Neuronal stem cell (in vitro differentiated cells): ENCODE results near the gene NEMP2.
"Not testable (repeated sequence)": the region's sequence is repeated elsewhere in the genome, so short reads cannot be mapped to it uniquely, and the experiment has no call there.

Source experiments
- DNase-seq: peaks from one replicate; pipeline ENCODE4 v3.0.0-alpha.2; 2013; ENCODE audit warnings: low spot score
- H2AFZ ChIP-seq: one replicate; pipeline ENCODE4 v1.6.1; 2013; ENCODE audit warnings: mild to moderate bottlenecking, low read length, inconsistent platforms
- H2AK5ac ChIP-seq: 2 replicates; pipeline ENCODE4 v1.6.1; 2013; ENCODE audit warnings: low read depth, mild to moderate bottlenecking, inconsistent platforms, low read length, moderate library complexity, mixed read lengths
- H2BK120ac ChIP-seq: 2 replicates; pipeline ENCODE4 v1.6.1; 2013; ENCODE audit warnings: low read depth, mild to moderate bottlenecking, inconsistent platforms, low read length, moderate library complexity, mixed read lengths
- H2BK12ac ChIP-seq: one replicate; pipeline ENCODE4 v1.6.1; 2013; ENCODE audit warnings: low read length, inconsistent platforms
- H2BK15ac ChIP-seq: 2 replicates; pipeline ENCODE4 v1.6.1; 2013; ENCODE audit warnings: mild to moderate bottlenecking, low read length, inconsistent platforms, mixed read lengths
- H2BK5ac ChIP-seq: one replicate; pipeline ENCODE4 v1.6.1; 2013; ENCODE audit warnings: inconsistent platforms, mild to moderate bottlenecking, low read length, moderate library complexity
- H3K14ac ChIP-seq: one replicate; pipeline ENCODE4 v1.6.1; 2013; ENCODE audit warnings: low read length, inconsistent platforms
- H3K18ac ChIP-seq: 2 replicates; pipeline ENCODE4 v1.6.1; 2013; ENCODE audit warnings: low read length, inconsistent platforms
- H3K23ac ChIP-seq: 2 replicates; pipeline ENCODE4 v1.6.1; 2013; ENCODE audit warnings: low read depth, mild to moderate bottlenecking, mixed read lengths, low read length, inconsistent platforms; ENCODE audit not compliant: poor library complexity
- H3K27ac ChIP-seq: replicated peaks from 3 replicates; pipeline ENCODE4 v1.5.1; 2013; ENCODE audit warnings: low read length, inconsistent platforms
- H3K27me3 ChIP-seq, 3 experiments: 2 replicates each; pipeline ENCODE4 v1.6.1; 2013; ENCODE audit warnings: low read length in 3 of 3, mild to moderate bottlenecking in 2 of 3, inconsistent platforms in 1 of 3, low read depth in 1 of 3, mixed read lengths in 1 of 3, moderate library complexity in 1 of 3; ENCODE audit not compliant: control insufficient read depth in 3 of 3, insufficient read depth in 3 of 3
- H3K36me3 ChIP-seq, 2 donors: replicated peaks in 1 of 2; 2 replicates each; pipeline ENCODE4 v1.6.1; 2013; ENCODE audit warnings: low read length in 2 of 2; ENCODE audit not compliant: control insufficient read depth in 2 of 2, insufficient read depth in 2 of 2
- H3K4ac ChIP-seq: 2 replicates; pipeline ENCODE4 v1.6.1; 2013; ENCODE audit warnings: inconsistent platforms, mild to moderate bottlenecking, low read length, moderate library complexity
- H3K4me1 ChIP-seq, 2 donors: 1 replicate in 1 of 2; 2 replicates in 1 of 2; pipeline ENCODE4 v1.6.1; 2013; ENCODE audit warnings: low read length in 2 of 2, low read depth in 1 of 2; ENCODE audit not compliant: control insufficient read depth in 2 of 2, insufficient read depth in 1 of 2
- H3K4me2 ChIP-seq: one replicate; pipeline ENCODE4 v1.6.1; 2013; ENCODE audit warnings: mild to moderate bottlenecking, low read length, inconsistent platforms; ENCODE audit not compliant: insufficient read depth, poor library complexity, severe bottlenecking
- H3K4me3 ChIP-seq, 2 donors: 2 replicates each; pipeline ENCODE4 v1.5.1; 2013; ENCODE audit warnings: low read length in 2 of 2, mild to moderate bottlenecking in 2 of 2, inconsistent platforms in 1 of 2, moderate library complexity in 1 of 2
- H3K79me1 ChIP-seq: one replicate; pipeline ENCODE4 v1.6.1; 2013; ENCODE audit warnings: low read depth, mild to moderate bottlenecking, inconsistent platforms, low read length, moderate library complexity
- H3K9ac ChIP-seq: one replicate; pipeline ENCODE4 v1.6.1; 2013; ENCODE audit warnings: mild to moderate bottlenecking, low read depth, low read length, inconsistent platforms; ENCODE audit not compliant: poor library complexity
- H3K9me3 ChIP-seq, 2 donors: replicated peaks in 1 of 2; 2 replicates each; pipeline versions ENCODE3 to v1.6.1; 2013; ENCODE audit warnings: low read length in 2 of 2, mild to moderate bottlenecking in 2 of 2, inconsistent platforms in 1 of 2, low read depth in 1 of 2, mixed read lengths in 1 of 2, moderate library complexity in 1 of 2; ENCODE audit not compliant: control insufficient read depth in 2 of 2, insufficient read depth in 1 of 2
- H4K8ac ChIP-seq: one replicate; pipeline ENCODE4 v1.6.1; 2013; ENCODE audit warnings: low read depth, mild to moderate bottlenecking, inconsistent platforms, low read length, moderate library complexity
- H4K91ac ChIP-seq: one replicate; pipeline ENCODE4 v1.6.1; 2013; ENCODE audit warnings: low read length, low read depth, mild to moderate bottlenecking, inconsistent platforms; ENCODE audit not compliant: poor library complexity
- WGBS, 2 donors: extraction: QIAGEN DNeasy Blood & Tissue Kit; methylation state at CpG; one replicate each; pipeline ENCODE4 v1.1.7; 2013; ENCODE audit warnings: missing lambda C conversion rate in 2 of 2, mixed read lengths in 1 of 2; ENCODE audit not compliant: insufficient read length in 2 of 2, insufficient replicate concordance in 1 of 2; ENCODE audit errors: extremely low coverage in 2 of 2; 5-methylcytosine and 5-hydroxymethylcytosine counted together

Gene NEMP2

GRCh38 chr2:190512539-190513095 lies 21.9 kb downstream of the NEMP2 start:
- no peak overlapping the region for H3K4me2 ChIP-seq
- H3K79me1 ChIP-seq, result peaks cover 3% of the 10 kb centered on the region
- H2BK12ac ChIP-seq, result no peak overlapping the region
- no peak overlapping the region for H2BK5ac ChIP-seq
- no peak overlapping the region for H3K4ac ChIP-seq
- no peak overlapping the region for H3K4me3 ChIP-seq
- no peaks in the 10 kb centered on the region for H3K9me3 ChIP-seq
- no peak overlapping the region for H2BK15ac ChIP-seq
- WGBS, 2 donors, result no CpG with 5 or more reads among the region's 5 CpGs
- H3K23ac ChIP-seq, result no peak overlapping the region
- H2AK5ac ChIP-seq, result no peak overlapping the region
- no peak overlapping the region for H2BK120ac ChIP-seq
- H3K27me3 ChIP-seq, result no peaks in the 10 kb centered on the region
- no peak for DNase-seq
- H3K14ac ChIP-seq, result no peak overlapping the region
- H4K8ac ChIP-seq, result no peak overlapping the region
- H3K27ac ChIP-seq, result no peak overlapping the region
- no peaks in the 10 kb centered on the region for H3K36me3 ChIP-seq
- H2AFZ ChIP-seq, result no peak overlapping the region
- H4K91ac ChIP-seq, result no peak overlapping the region
- H3K4me1 ChIP-seq, result no peaks in the 10 kb centered on the region
- no peak overlapping the region for H3K9ac ChIP-seq
- no peak overlapping the region for H3K18ac ChIP-seq

GRCh38 chr2:190511104-190511503 lies 23.4 kb downstream of the NEMP2 start:
- H2AFZ ChIP-seq, result no peak overlapping the region
- no peak overlapping the region for H2BK120ac ChIP-seq
- no peak overlapping the region for H4K91ac ChIP-seq
- H4K8ac ChIP-seq, result no peak overlapping the region
- no peak overlapping the region for H2BK5ac ChIP-seq
- H3K23ac ChIP-seq, result no peak overlapping the region
- no peak overlapping the region for H2BK12ac ChIP-seq
- no peak overlapping the region for H3K9ac ChIP-seq
- peaks cover 3% of the 10 kb centered on the region for H3K79me1 ChIP-seq
- no peak overlapping the region for H3K14ac ChIP-seq
- H3K27me3 ChIP-seq, result no peaks in the 10 kb centered on the region
- H3K4me3 ChIP-seq, result no peak overlapping the region
- H3K4ac ChIP-seq, result no peak overlapping the region
- H3K36me3 ChIP-seq, result no peaks in the 10 kb centered on the region
- H3K4me2 ChIP-seq, result no peak overlapping the region
- no peaks in the 10 kb centered on the region for H3K9me3 ChIP-seq
- DNase-seq, result no peak
- no peak overlapping the region for H2BK15ac ChIP-seq
- H3K27ac ChIP-seq, result no peak overlapping the region
- WGBS, 2 donors, result no CpG with 5 or more reads among the region's 2 CpGs
- no peak overlapping the region for H3K18ac ChIP-seq
- H2AK5ac ChIP-seq, result no peak overlapping the region
- H3K4me1 ChIP-seq, result no peaks in the 10 kb centered on the region

GRCh38 chr2:190509895-190510294 lies 24.6 kb downstream of the NEMP2 start:
- not testable (repeated sequence) for H3K4ac ChIP-seq, H3K27me3 ChIP-seq, H4K91ac ChIP-seq, DNase-seq, H3K9me3 ChIP-seq, H3K18ac ChIP-seq, H2BK5ac ChIP-seq, H3K79me1 ChIP-seq, H3K36me3 ChIP-seq, H2AFZ ChIP-seq, H3K23ac ChIP-seq, H3K9ac ChIP-seq, H2BK12ac ChIP-seq, H2BK120ac ChIP-seq, H4K8ac ChIP-seq, H2AK5ac ChIP-seq, H3K27ac ChIP-seq, H3K14ac ChIP-seq, H3K4me1 ChIP-seq, H3K4me3 ChIP-seq, H3K4me2 ChIP-seq, H2BK15ac ChIP-seq
- WGBS, 2 donors, result no CpG with 5 or more reads among the region's 5 CpGs

- no peak overlapping the region for H3K14ac ChIP-seq
- H2BK120ac ChIP-seq, result no peak overlapping the region
- H3K27ac ChIP-seq, result no peak overlapping the region
- H4K8ac ChIP-seq, result no peak overlapping the region
- H3K36me3 ChIP-seq, result no peaks in the 10 kb centered on the region
- no peak overlapping the region for H4K91ac ChIP-seq
- no CpG with 5 or more reads among the region's 4 CpGs for WGBS, 2 donors
- H2AK5ac ChIP-seq, result no peak overlapping the region
- H3K9ac ChIP-seq, result no peak overlapping the region
- no peak overlapping the region for H2BK5ac ChIP-seq
- no peak overlapping the region for H2BK15ac ChIP-seq
- H3K23ac ChIP-seq, result no peak overlapping the region
- DNase-seq, result no peak
- H3K79me1 ChIP-seq, result no peaks in the 10 kb centered on the region
- H3K4me1 ChIP-seq, result no peaks in the 10 kb centered on the region
- H3K4me2 ChIP-seq, result no peak overlapping the region
- no peak overlapping the region for H2AFZ ChIP-seq
- no peak overlapping the region for H2BK12ac ChIP-seq
- H3K9me3 ChIP-seq, result no peaks in the 10 kb centered on the region
- H3K4ac ChIP-seq, result no peak overlapping the region
- no peak overlapping the region for H3K18ac ChIP-seq
- no peaks in the 10 kb centered on the region for H3K27me3 ChIP-seq
- no peak overlapping the region for H3K4me3 ChIP-seq
Measured at GRCh38 chr2:190507135-190507534, 27.4 kb downstream of the NEMP2 start.
